ENCODE data around the gene CDC14A.

Gene CDC14A

GRCh38 chr1:100320311-100321099, 31.8 kb upstream of the CDC14A start:
- TF ChIP-seq EGR1 (IDR thresholded peaks at IDR 0.05) (no peak), TCF12 (IDR thresholded peaks at IDR 0.05; ENCODE audit: low read depth) (no peak), CREB1 (IDR thresholded peaks at IDR 0.05; ENCODE audit: low read depth) (no peak), FOXM1 (IDR thresholded peaks at IDR 0.05; ENCODE audit: borderline replicate concordance, low read depth) (no peak), TEAD4 (IDR thresholded peaks at IDR 0.05) (no peak), EP300 (IDR thresholded peaks at IDR 0.05; ENCODE audit: borderline replicate concordance) (no peak), YY1 (IDR thresholded peaks at IDR 0.05; ENCODE audit: low read depth) (no peak), RAD21 (IDR thresholded peaks at IDR 0.05; ENCODE audit: low read depth) (no peak), CEBPB (IDR thresholded peaks at IDR 0.05) (no peak)

DNA sequence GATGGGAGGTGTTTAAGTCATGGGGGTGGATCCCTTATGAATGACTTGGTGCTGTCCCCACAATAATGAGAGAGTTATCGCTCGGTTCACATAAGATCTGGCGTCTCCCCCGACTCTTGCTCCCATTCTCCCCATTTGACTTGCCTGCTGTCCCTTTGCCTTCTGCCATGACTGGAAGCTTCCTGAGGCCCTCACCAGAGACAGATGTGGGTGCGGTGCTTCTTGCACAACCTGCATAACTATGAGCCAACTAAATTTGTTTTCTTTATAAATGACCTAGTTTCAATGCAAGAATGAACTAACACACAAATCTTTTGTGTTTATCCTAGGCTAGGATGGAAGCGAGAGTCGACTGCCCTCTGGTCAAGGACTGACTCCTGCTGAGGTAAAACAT, 31.2 kb upstream of the CDC14A start:
- TF ChIP-seq YY1 (IDR thresholded peaks at IDR 0.05; ENCODE audit: low read depth) (no peak), EGR1 (IDR thresholded peaks at IDR 0.05) (no peak), TEAD4 (IDR thresholded peaks at IDR 0.05) (no peak), TCF12 (IDR thresholded peaks at IDR 0.05; ENCODE audit: low read depth) (no peak), NFIC (IDR thresholded peaks at IDR 0.05) (no peak), CREB1 (IDR thresholded peaks at IDR 0.05; ENCODE audit: low read depth) (no peak)
- TF ChIP-seq, protein P1, sequence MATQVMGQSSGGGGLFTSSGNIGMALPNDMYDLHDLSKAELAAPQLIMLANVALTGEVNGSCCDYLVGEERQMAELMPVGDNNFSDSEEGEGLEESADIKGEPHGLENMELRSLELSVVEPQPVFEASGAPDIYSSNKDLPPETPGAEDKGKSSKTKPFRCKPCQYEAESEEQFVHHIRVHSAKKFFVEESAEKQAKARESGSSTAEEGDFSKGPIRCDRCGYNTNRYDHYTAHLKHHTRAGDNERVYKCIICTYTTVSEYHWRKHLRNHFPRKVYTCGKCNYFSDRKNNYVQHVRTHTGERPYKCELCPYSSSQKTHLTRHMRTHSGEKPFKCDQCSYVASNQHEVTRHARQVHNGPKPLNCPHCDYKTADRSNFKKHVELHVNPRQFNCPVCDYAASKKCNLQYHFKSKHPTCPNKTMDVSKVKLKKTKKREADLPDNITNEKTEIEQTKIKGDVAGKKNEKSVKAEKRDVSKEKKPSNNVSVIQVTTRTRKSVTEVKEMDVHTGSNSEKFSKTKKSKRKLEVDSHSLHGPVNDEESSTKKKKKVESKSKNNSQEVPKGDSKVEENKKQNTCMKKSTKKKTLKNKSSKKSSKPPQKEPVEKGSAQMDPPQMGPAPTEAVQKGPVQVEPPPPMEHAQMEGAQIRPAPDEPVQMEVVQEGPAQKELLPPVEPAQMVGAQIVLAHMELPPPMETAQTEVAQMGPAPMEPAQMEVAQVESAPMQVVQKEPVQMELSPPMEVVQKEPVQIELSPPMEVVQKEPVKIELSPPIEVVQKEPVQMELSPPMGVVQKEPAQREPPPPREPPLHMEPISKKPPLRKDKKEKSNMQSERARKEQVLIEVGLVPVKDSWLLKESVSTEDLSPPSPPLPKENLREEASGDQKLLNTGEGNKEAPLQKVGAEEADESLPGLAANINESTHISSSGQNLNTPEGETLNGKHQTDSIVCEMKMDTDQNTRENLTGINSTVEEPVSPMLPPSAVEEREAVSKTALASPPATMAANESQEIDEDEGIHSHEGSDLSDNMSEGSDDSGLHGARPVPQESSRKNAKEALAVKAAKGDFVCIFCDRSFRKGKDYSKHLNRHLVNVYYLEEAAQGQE (IDR thresholded peaks at IDR 0.05; ENCODE audit: low read depth) = no peak

GRCh38 chr1:100321506-100321905, 30.8 kb upstream of the CDC14A start:
- TF ChIP-seq CEBPB (IDR thresholded peaks at IDR 0.05) (no peak), CREB1 (IDR thresholded peaks at IDR 0.05; ENCODE audit: low read depth) (no peak)
- TF ChIP-seq, protein P1 (IDR thresholded peaks at IDR 0.05; ENCODE audit: low read depth) = no peak

DNA sequence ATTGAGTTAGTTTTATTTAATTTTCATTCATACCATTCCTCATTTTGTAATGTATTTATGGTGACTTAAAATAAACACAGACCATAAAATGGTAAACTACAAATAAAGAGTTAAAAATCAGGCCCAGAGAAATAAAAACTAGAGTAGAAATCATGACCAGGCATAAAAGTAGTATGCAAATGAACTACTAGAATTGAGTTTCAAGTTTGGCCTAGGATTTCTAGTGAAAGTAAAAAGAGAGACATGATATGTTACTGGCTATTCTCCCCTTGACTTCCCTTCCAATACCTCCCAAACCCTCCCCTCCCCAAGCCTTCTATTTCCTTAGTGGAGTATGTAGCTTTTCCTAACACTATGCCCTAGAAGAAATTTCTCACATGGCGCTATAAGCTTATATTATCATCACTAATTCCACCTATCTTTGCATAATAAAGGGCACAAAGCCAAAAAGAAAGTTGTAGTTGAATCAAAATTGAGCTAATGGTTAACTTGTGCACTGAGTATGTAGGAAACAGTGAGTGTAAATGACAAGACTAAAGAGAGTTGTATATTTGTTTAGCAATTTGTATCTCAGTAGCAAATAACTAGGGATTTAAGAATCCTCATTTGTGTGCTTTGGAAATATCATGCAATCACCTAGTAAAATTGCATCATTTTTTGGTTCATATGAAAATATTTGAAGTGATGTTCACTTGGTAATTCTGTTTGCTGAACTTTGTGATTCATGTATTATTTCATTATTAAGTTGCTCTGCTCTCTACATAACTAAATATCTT, 29.7 kb upstream of the CDC14A start:
- peak; percentile 73 for TF ChIP-seq CEBPB (IDR thresholded peaks at IDR 0.05)
- no peak for TF ChIP-seq TCF12 (IDR thresholded peaks at IDR 0.05; ENCODE audit: low read depth)
- no peak for TF ChIP-seq TEAD4 (IDR thresholded peaks at IDR 0.05)
- TF ChIP-seq, protein P1 (IDR thresholded peaks at IDR 0.05; ENCODE audit: low read depth) = no peak
- TF ChIP-seq MAX (IDR thresholded peaks at IDR 0.05) = no peak
- TF ChIP-seq YY1 (IDR thresholded peaks at IDR 0.05; ENCODE audit: low read depth) = no peak
- TF ChIP-seq ZBTB7A (IDR thresholded peaks at IDR 0.05; ENCODE audit: low read depth) = no peak

DNA sequence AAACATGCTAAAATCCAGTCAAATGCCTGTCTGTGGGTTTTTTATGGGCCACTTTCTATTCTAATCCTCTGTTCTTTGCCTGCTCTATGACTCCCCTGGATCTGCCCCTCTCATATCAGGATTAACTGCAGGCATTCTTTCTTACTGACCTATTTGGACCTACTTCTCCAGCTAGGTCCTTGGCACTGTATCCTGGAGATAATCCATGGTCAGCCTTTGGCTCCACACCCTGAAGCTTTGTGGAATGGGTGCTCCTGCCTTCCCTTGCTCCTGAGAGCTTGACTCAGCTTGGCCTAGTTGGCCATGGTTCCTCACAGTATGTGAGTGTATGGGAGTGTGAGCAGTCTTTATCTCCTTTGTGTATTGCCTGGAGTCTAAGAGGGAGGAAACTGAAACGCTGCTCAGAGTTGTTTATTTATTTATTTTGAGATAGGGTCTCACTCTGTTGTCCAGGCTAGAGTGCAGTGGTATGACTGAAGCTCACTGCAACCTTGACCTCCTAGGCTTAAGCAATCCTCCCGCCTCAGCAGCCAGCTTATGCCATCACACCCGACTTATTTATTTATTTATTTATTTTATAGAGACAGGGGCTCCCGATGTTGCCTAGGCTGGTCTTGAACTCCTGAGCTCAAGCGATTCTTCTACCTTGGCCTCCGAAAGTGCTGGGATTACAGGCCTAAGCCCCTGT, 28.7 kb upstream of the CDC14A start:
- no peak for TF ChIP-seq NFIC (IDR thresholded peaks at IDR 0.05)
- TF ChIP-seq EP300 (IDR thresholded peaks at IDR 0.05; ENCODE audit: borderline replicate concordance) = no peak
- TF ChIP-seq USF1 (IDR thresholded peaks at IDR 0.05) = no peak
- no peak for TF ChIP-seq FOXM1 (IDR thresholded peaks at IDR 0.05; ENCODE audit: borderline replicate concordance, low read depth)
- TF ChIP-seq TEAD4 (IDR thresholded peaks at IDR 0.05) = no peak
- TF ChIP-seq EGR1 (IDR thresholded peaks at IDR 0.05) = no peak
- no peak for TF ChIP-seq MAX (IDR thresholded peaks at IDR 0.05)
- TF ChIP-seq CEBPB (IDR thresholded peaks at IDR 0.05) = no peak
- TF ChIP-seq YY1 (IDR thresholded peaks at IDR 0.05; ENCODE audit: low read depth) = no peak
- no peak for TF ChIP-seq ZBTB7A (IDR thresholded peaks at IDR 0.05; ENCODE audit: low read depth)
- no peak for TF ChIP-seq TAF1 (IDR thresholded peaks at IDR 0.05; ENCODE audit: low read depth)
- no peak for TF ChIP-seq CREB1 (IDR thresholded peaks at IDR 0.05; ENCODE audit: low read depth)
